IPS DF 6.9 (cell line): ENCODE measurements around the gene NAE1.

Experiments
- DNase-seq: peaks from one replicate; pipeline ENCODE4 v3.0.0-alpha.2; 2013; ENCODE audit warnings: low read depth, low spot score
- H3K27ac ChIP-seq: one replicate; pipeline ENCODE4 v1.5.1; 2013; ENCODE audit warnings: low read length, control low read depth
- H3K27me3 ChIP-seq: 2 replicates; pipeline ENCODE4 v1.6.1; 2013; ENCODE audit warnings: mild to moderate bottlenecking, low read length; ENCODE audit not compliant: control insufficient read depth, insufficient read depth
- H3K36me3 ChIP-seq: 2 replicates; pipeline ENCODE4 v1.6.1; 2013; ENCODE audit warnings: low read length; ENCODE audit not compliant: control insufficient read depth, insufficient read depth
- H3K4me1 ChIP-seq: 2 replicates; pipeline ENCODE4 v1.6.1; 2013; ENCODE audit warnings: low read length; ENCODE audit not compliant: control insufficient read depth, insufficient read depth
- H3K4me3 ChIP-seq: 2 replicates; pipeline ENCODE4 v1.5.1; 2013; ENCODE audit warnings: mild to moderate bottlenecking, low read length
- H3K9me3 ChIP-seq: 2 replicates; pipeline ENCODE4 v1.6.1; 2013; ENCODE audit warnings: low read length, inconsistent platforms; ENCODE audit not compliant: control insufficient read depth, insufficient read depth
- WGBS: extraction: QIAGEN DNeasy Blood & Tissue Kit; methylation state at CpG from one replicate; pipeline ENCODE4 v1.1.7; 2013; ENCODE audit warnings: mixed read lengths, missing lambda C conversion rate; ENCODE audit not compliant: insufficient read length, insufficient coverage; 5-methylcytosine and 5-hydroxymethylcytosine counted together

NAE1 gene

GRCh38 chr16:66843191-66843590 is 12.4 kb upstream of the NAE1 start:
- Histone ChIP-seq H3K36me3 (no peaks in the 10 kb centered on the region), H3K27me3 (peaks cover 20% of the 10 kb centered on the region), H3K4me1 (0 out of 2 replicates have a peak, but pooled peaks cover 3% of the 10 kb centered on the region), H3K4me3 (no peak overlapping the region), H3K9me3 (no peaks in the 10 kb centered on the region), H3K27ac (no peak overlapping the region)
- DNase-seq, result no peak
- WGBS, result no CpG with 5 or more reads among the region's 2 CpGs

- no peak for DNase-seq
- 0 out of 2 replicates have a peak, but pooled peaks cover 3% of the 10 kb centered on the region for H3K4me1 ChIP-seq
- WGBS, result no CpG with 5 or more reads among the region's 7 CpGs
- H3K36me3 ChIP-seq, result no peaks in the 10 kb centered on the region
- no peaks in the 10 kb centered on the region for H3K9me3 ChIP-seq
- H3K27me3 ChIP-seq, result peaks cover 20% of the 10 kb centered on the region
- no peak overlapping the region for H3K4me3 ChIP-seq
- no peak overlapping the region for H3K27ac ChIP-seq
Observed at GRCh38 chr16:66842765-66843164, 12.0 kb upstream of the NAE1 start.

- no peak for DNase-seq
- no peaks in the 10 kb centered on the region for H3K9me3 ChIP-seq
- no peak overlapping the region for H3K27ac ChIP-seq
- no peak overlapping the region for H3K4me3 ChIP-seq
- H3K36me3 ChIP-seq, result no peaks in the 10 kb centered on the region
- H3K4me1 ChIP-seq, result 0 out of 2 replicates have a peak, but pooled peaks cover 3% of the 10 kb centered on the region
- no CpG with 5 or more reads among the region's 4 CpGs for WGBS
- H3K27me3 ChIP-seq, result peaks cover 20% of the 10 kb centered on the region
Observed at GRCh38 chr16:66841366-66841765, 10.6 kb upstream of the NAE1 start.

GRCh38 chr16:66840883-66841282 is 10.1 kb upstream of the NAE1 start:
- Histone ChIP-seq H3K27me3 (peaks cover 19% of the 10 kb centered on the region), H3K4me3 (no peak overlapping the region), H3K4me1 (0 out of 2 replicates have a peak, but pooled peaks cover 3% of the 10 kb centered on the region), H3K27ac (no peak overlapping the region), H3K9me3 (no peaks in the 10 kb centered on the region), H3K36me3 (no peaks in the 10 kb centered on the region)
- no peak for DNase-seq
- no CpG with 5 or more reads among the region's 3 CpGs for WGBS

- no peak for DNase-seq
- Histone ChIP-seq H3K9me3 (no peaks in the 10 kb centered on the region), H3K4me1 (no peaks in the 10 kb centered on the region), H3K36me3 (no peaks in the 10 kb centered on the region), H3K27ac (no peak overlapping the region), H3K4me3 (no peak overlapping the region), H3K27me3 (no peaks in the 10 kb centered on the region)
- no CpG with 5 or more reads among the region's 5 CpGs for WGBS
Observed at GRCh38 chr16:66834746-66835145, 4.0 kb upstream of the NAE1 start.

- H3K9me3 ChIP-seq, result no peaks in the 10 kb centered on the region
- 0 out of 2 replicates have a peak, but pooled peaks cover 2% of the 10 kb centered on the region for H3K36me3 ChIP-seq
- DNase-seq, result no peak
- no CpG with 5 or more reads among the region's 7 CpGs for WGBS
- H3K4me1 ChIP-seq, result peaks cover 1% of the 10 kb centered on the region; the same call in 1 of the 2 replicates
- no peaks in the 10 kb centered on the region for H3K27me3 ChIP-seq
- H3K4me3 ChIP-seq, result no peak overlapping the region
- H3K27ac ChIP-seq, result no peak overlapping the region
Observed at GRCh38 chr16:66832661-66833305, 2.0 kb upstream of the NAE1 start.

GRCh38 chr16:66832190-66832589 is 1.4 kb upstream of the NAE1 start:
- DNase-seq, result no peak
- no CpG with 5 or more reads among the region's 3 CpGs for WGBS
- 0 out of 2 replicates have a peak, but pooled peaks cover 2% of the 10 kb centered on the region for H3K36me3 ChIP-seq

GRCh38 chr16:66824006-66824405 is 6.8 kb downstream of the NAE1 start:
- no peaks in the 10 kb centered on the region for H3K9me3 ChIP-seq
- H3K36me3 ChIP-seq, result peaks cover 12% of the 10 kb centered on the region; the same call in 1 of the 2 replicates
- no peak overlapping the region for H3K4me3 ChIP-seq
- H3K4me1 ChIP-seq, result no peaks in the 10 kb centered on the region
- no peak for DNase-seq
- no CpG with 5 or more reads among the region's 4 CpGs for WGBS
- no peaks in the 10 kb centered on the region for H3K27me3 ChIP-seq
- H3K27ac ChIP-seq, result no peak overlapping the region

More at GRCh38 chr16:66832190-66832589, 1.4 kb upstream of the NAE1 start:
- Histone ChIP-seq H3K27me3 (no peaks in the 10 kb centered on the region), H3K9me3 (no peaks in the 10 kb centered on the region), H3K27ac (no peak overlapping the region), H3K4me3 (no peak overlapping the region), H3K4me1 (peaks cover 1% of the 10 kb centered on the region; the same call in 1 of the 2 replicates)

- no peak for DNase-seq
- H3K27me3 ChIP-seq, result no peaks in the 10 kb centered on the region
- no peak overlapping the region for H3K4me3 ChIP-seq
- no peaks in the 10 kb centered on the region for H3K9me3 ChIP-seq
- peaks cover 11% of the 10 kb centered on the region for H3K36me3 ChIP-seq
- no peak overlapping the region for H3K27ac ChIP-seq
- H3K4me1 ChIP-seq, result no peaks in the 10 kb centered on the region
- no CpG with 5 or more reads among the region's 2 CpGs for WGBS
Observed at GRCh38 chr16:66814734-66815133, 16.0 kb downstream of the NAE1 start.

GRCh38 chr16:66811043-66811442 is 19.7 kb downstream of the NAE1 start:
- no peak for DNase-seq
- Histone ChIP-seq H3K27me3 (no peaks in the 10 kb centered on the region), H3K4me1 (no peaks in the 10 kb centered on the region), H3K36me3 (peaks cover 8% of the 10 kb centered on the region), H3K4me3 (no peak overlapping the region), H3K9me3 (no peaks in the 10 kb centered on the region), H3K27ac (no peak overlapping the region)
- no CpG with 5 or more reads among the region's 7 CpGs for WGBS

GRCh38 chr16:66810391-66810790 is 20.4 kb downstream of the NAE1 start:
- H3K27ac ChIP-seq, result no peak overlapping the region
- H3K27me3 ChIP-seq, result no peaks in the 10 kb centered on the region
- no peak for DNase-seq
- no CpG with 5 or more reads among the region's 4 CpGs for WGBS
- H3K4me1 ChIP-seq, result no peaks in the 10 kb centered on the region
- H3K4me3 ChIP-seq, result no peak overlapping the region
- peaks cover 7% of the 10 kb centered on the region for H3K36me3 ChIP-seq
- no peaks in the 10 kb centered on the region for H3K9me3 ChIP-seq
